Purkinje cell (primary cell): ENCODE measurements around the gene FIBIN. TPM values are rescaled to one million over a fixed set of nuclear protein-coding genes. Genes with fewer than 3 reads are reported as not detected.

Experiments
- polyA plus RNA-seq: library from polyadenylated mRNA; unstranded; fragments of >200 nt; fragmentation: Nextera tagmentation; gene quantifications from 2 replicates; pipeline ENCODE4 v1.2.1, GENCODE V29; 2014

Gene FIBIN
- 1.1 and 1.5 TPM in 2 replicates for polyA plus RNA-seq

DNA sequence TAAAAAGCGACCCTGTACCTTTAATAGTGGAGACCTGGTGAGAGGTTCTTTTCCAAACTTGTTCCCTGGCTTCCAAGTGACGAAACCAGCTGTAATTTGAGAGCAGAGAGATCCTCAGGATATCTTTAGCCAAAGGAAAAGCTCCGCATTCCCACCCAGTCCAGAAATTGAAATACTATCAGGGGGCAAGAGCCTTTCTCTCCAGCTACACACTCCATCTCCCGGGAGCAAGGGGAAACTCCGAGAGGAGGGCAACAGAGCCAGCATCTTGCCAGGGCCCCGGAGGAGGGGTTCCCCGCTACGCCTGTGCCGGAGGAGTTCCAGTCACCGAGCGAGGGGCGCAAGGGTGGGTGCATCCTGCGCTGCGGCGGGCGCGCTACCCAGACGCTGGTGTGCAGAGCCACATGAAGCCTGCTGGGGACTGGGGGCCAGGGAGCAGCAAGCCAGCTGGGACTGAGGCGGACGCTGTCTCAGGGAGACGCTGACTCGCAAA is at the start of gene FIBIN:
Gene FIBIN (plus strand): TSS at position 148 of the 493 bp plus-strand sequence. CDS start 415 bp downstream, outside the sequence.

DNA sequence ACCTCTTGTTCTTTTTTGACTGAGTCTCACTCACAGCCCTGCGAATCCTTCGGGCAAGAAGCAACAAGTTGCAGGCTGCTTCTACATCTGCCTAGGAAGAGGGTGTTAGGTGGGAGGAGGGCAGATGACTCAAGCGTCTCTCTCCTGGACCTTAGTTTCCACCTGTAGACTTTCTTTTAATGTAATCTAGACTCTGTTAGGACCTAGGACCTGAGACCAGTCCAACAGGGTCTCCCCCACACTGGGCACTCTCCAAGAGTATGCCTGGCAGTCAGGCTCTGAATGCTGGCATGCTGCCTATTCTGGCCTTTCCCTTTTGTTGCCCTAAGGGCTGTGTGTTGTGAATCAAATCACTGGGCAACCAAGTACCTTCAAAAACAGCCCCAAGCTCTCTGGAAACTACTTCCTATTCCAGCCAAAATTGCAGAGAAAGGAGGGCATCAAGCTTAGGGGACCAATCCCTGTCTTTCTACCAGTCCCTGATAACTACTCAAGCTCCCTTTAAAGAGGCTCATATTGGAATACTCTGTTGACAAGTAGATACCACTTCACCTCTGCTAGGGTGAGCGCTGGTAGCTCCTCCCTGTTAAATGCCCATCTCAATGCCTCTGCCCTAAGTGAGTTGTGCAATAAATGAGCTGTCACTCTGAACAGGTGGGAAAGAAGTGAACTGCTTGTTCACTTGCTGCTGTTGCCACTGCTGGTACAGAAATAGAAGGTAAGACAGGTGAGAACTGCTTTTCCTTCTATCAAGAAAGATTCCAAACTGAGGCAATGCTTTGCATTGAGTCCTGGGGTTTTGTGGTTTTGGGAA is 46.6 kb downstream of the FIBIN start, which contains the start of gene BBOX1:
Gene BBOX1 (plus strand): TSS at position 514 of the 814 bp plus-strand sequence. CDS start 14,616 bp downstream, outside the sequence.

Other genes starting within 250 kb of the FIBIN start
- 2.6 and 3.7 TPM in 2 replicates for gene BBOX1, start 46.7 kb downstream of the FIBIN start, polyA plus RNA-seq